GM21576 (cell line): Measurements from ENCODE around the gene MAGI1.

Experiments
- ATAC-seq: cut with Tn5 transposase; IDR thresholded peaks from one replicate; pipeline ENCODE4 v1.9.1; 2021; ENCODE audit warnings: mild to moderate bottlenecking, moderate library complexity; ENCODE audit not compliant: unreplicated experiment

MAGI1 gene

DNA sequence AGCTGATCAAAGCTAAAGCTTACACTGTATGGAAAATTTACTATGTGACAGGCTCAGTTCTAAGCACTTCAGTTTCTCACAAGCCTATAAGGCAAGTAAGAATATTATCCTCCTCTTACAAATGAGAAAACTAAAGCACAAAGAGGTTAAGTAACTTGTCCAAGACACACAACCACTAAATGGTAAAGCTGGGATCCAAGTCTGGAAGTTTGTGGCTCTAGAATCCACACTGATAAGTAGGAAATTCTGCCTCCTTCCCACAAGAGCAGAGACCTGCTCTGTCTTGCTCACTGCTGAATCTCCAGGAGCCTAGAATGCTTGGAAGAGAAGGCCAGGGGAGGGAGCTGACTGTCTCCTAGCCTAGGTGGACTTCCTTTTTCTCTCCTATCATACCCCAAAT lies 60.6 kb downstream of the MAGI1 start:
- no peak for ATAC-seq

- no peak for ATAC-seq
These were observed 63.7 kb downstream of the MAGI1 start for GRCh38 chr3:65975032-65975431.

GRCh38 chr3:65974509-65974908 lies 64.2 kb downstream of the MAGI1 start:
- no peak for ATAC-seq

DNA sequence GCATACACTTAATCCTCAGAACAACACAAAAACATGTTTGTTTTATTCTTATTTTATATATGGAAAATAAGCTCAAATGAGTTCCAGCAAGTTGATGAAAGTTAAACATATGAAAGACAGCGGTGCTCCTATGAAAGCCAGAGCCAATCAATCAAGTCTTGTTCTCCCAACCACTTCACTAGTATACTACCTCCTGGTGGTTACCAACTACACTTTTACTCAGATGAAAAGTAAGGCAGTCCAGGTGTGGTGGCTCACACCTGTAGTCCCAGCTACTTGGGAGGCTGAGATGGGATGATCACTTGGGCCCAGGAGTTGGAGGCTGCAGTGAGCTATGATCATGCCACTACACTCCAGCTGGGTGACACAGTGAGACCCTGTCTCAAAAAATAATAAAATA lies 66.0 kb downstream of the MAGI1 start:
- ATAC-seq = no peak

- ATAC-seq = no peak
These were observed 67.1 kb downstream of the MAGI1 start for GRCh38 chr3:65971293-65972252.

DNA sequence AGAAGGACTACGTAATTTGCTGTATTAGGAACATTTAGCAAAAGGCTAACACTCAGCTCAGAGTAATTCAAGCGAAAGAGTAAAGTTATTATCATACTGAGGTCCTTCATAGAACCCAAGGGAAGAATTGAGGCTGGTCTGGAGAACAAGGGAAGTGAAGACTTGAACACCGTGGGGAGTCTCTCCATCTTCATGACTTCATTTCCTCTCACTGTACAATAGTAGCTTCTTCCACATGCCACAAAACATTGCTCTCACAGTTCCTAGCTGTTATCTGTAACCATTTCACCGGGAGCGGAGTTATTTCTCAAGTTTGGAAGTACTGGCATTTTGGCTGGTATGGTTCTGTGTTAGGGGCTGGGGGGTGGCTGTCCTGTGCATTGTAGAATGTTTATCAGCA lies 69.7 kb downstream of the MAGI1 start:
- no peak for ATAC-seq

DNA sequence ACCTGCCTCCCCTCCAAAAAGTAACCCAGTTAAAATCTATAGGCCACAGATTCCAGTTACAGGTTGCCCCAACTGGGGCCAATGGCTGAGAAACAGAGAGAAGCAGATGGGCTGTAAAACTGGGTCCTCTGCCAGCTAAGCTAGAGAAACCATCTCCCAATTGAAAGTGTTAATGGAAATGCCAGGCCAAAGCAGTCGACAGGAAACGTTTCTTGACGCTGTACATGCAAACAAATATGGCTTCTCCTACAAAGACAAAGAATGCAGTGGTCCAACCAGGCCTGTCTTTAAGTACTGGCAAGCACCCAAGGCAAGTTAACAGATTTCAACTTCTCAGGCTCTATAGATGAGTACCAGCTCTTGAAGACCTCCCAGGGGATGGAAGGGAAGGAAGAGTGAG lies 71.3 kb downstream of the MAGI1 start:
- no peak for ATAC-seq

DNA sequence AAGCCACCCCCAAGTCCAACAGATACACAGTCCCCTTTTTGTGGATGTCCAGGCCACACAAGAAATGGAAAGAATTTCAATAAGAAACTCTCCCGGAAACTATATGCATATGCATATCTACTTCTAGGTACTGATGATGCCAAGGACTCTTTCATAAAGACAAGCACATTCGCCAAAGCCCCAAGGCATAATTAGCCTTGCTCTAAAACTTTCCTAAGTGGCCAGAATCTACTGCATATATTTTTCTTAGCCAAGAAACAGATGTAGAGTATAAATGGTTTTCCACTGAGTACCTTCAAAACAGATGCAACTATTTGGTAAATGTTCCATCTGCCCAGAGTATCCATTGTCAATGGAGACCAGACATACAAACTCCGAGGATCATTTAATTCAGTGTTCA lies 73.9 kb downstream of the MAGI1 start:
- no peak for ATAC-seq

GRCh38 chr3:65963787-65964677 lies 74.7 kb downstream of the MAGI1 start:
- ATAC-seq = peak; percentile 99

GRCh38 chr3:65961733-65962132 lies 77.0 kb downstream of the MAGI1 start:
- no peak for ATAC-seq

DNA sequence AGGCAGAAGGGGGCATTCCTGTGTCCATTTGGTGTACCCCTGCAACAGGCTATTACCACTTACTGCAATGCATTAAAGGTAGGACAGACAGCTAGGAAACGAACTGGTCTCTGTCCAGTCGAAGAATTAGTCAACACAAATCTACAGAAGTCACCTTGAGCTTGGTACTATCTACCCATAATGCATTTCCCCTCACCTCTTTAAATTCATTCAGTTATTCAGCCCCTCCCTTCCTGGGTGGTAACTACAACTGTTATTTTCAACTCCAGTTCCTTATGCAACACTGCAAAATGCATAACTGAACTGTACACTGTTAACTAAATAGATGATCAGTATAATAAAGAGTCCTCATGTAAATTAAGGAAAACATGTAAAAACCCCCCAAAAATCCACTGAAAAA lies 77.6 kb downstream of the MAGI1 start:
- ATAC-seq = no peak

GRCh38 chr3:65960087-65960486 lies 78.6 kb downstream of the MAGI1 start:
- ATAC-seq = no peak

DNA sequence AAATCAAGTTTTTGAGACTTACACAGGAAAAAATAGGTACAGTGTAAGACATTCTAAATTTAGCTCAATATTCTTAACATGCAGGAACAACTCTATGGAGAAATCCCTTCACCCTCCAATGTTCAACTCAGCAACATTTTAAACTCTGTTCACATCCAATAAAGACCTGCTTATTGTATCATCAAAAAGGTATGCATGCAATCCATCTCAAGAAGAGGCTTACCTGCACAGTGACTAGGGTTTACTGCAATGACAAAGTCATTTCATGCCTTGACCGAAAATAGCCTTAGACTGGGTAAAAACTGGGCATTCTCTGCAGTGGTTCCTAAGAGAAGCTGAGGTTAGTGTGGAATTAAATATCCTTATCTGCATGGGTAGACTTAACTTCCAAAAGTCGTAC lies 80.5 kb downstream of the MAGI1 start:
- ATAC-seq = no peak

GRCh38 chr3:65955792-65956477 lies 82.8 kb downstream of the MAGI1 start:
- no peak for ATAC-seq

GRCh38 chr3:65953881-65954733 lies 84.6 kb downstream of the MAGI1 start:
- ATAC-seq = no peak

- no peak for ATAC-seq
These were observed 85.4 kb downstream of the MAGI1 start for GRCh38 chr3:65953301-65953812.

DNA sequence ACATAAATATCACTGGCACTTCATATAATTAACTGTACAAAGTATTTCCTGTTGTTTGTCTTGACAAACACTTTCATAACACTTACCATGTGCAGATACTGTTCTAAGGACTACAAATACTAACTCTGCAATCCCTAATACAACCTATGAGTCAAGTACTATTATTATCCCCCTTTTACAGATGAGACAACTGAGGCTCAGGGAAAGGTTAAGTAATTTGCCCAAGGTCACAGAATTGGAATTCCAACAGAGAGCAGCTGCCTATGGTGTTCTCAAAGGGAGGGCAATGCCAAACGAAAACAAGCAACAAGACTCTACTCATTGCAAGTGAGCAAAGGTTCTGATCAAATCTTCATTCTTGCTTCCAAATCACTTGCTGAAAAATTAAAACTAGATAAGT lies 85.9 kb downstream of the MAGI1 start:
- no peak for ATAC-seq

- ATAC-seq = no peak
These were observed 86.7 kb downstream of the MAGI1 start for GRCh38 chr3:65951836-65952505.
